ENCODE results near the gene LIME1.

LIME1 gene

GRCh38 chr20:63750807-63751470 lies 14.5 kb downstream of the LIME1 start:
- DNase-seq (ENCODE audit: extremely low read depth, insufficient read length) = no peak
- Histone ChIP-seq H3K36me3 (ENCODE audit: control insufficient read depth, insufficient read depth, low read length) (no peaks in the 10 kb centered on the region; the same call in 1 of the 2 replicates), H3K4me3 (replicated peaks; ENCODE audit: low read depth, low read length) (no peak overlapping the region), H3K27me3 (replicated peaks; ENCODE audit: control insufficient read depth, insufficient read depth, low read length) (no peaks in the 10 kb centered on the region)
- TF ChIP-seq, protein P1, sequence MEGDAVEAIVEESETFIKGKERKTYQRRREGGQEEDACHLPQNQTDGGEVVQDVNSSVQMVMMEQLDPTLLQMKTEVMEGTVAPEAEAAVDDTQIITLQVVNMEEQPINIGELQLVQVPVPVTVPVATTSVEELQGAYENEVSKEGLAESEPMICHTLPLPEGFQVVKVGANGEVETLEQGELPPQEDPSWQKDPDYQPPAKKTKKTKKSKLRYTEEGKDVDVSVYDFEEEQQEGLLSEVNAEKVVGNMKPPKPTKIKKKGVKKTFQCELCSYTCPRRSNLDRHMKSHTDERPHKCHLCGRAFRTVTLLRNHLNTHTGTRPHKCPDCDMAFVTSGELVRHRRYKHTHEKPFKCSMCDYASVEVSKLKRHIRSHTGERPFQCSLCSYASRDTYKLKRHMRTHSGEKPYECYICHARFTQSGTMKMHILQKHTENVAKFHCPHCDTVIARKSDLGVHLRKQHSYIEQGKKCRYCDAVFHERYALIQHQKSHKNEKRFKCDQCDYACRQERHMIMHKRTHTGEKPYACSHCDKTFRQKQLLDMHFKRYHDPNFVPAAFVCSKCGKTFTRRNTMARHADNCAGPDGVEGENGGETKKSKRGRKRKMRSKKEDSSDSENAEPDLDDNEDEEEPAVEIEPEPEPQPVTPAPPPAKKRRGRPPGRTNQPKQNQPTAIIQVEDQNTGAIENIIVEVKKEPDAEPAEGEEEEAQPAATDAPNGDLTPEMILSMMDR (IDR thresholded peaks at IDR 0.05; ENCODE audit: insufficient read depth, low read length, poor library complexity, severe bottlenecking) = no peak

GRCh38 chr20:63751471-63752271 lies 15.2 kb downstream of the LIME1 start:
- Histone ChIP-seq H3K27me3 (replicated peaks; ENCODE audit: control insufficient read depth, insufficient read depth, low read length) (no peaks in the 10 kb centered on the region), H3K36me3 (ENCODE audit: control insufficient read depth, insufficient read depth, low read length) (no peaks in the 10 kb centered on the region), H3K4me3 (replicated peaks; ENCODE audit: low read depth, low read length) (no peak overlapping the region)
- no peak for DNase-seq (ENCODE audit: extremely low read depth, insufficient read length)
- TF ChIP-seq, protein P1 (IDR thresholded peaks at IDR 0.05; ENCODE audit: insufficient read depth, low read length, poor library complexity, severe bottlenecking) = no peak

GRCh38 chr20:63752411-63753101 lies 16.1 kb downstream of the LIME1 start:
- no peak for DNase-seq (ENCODE audit: extremely low read depth, insufficient read length)
- TF ChIP-seq, protein P1 (IDR thresholded peaks at IDR 0.05; ENCODE audit: insufficient read depth, low read length, poor library complexity, severe bottlenecking) = no peak
- no peaks in the 10 kb centered on the region for H3K36me3 ChIP-seq (ENCODE audit: control insufficient read depth, insufficient read depth, low read length)
- no peaks in the 10 kb centered on the region for H3K27me3 ChIP-seq (replicated peaks; ENCODE audit: control insufficient read depth, insufficient read depth, low read length)
- no peak overlapping the region for H3K4me3 ChIP-seq (replicated peaks; ENCODE audit: low read depth, low read length)

GRCh38 chr20:63753381-63753780 lies 16.9 kb downstream of the LIME1 start:
- Histone ChIP-seq H3K36me3 (ENCODE audit: control insufficient read depth, insufficient read depth, low read length) (no peaks in the 10 kb centered on the region), H3K4me3 (replicated peaks; ENCODE audit: low read depth, low read length) (no peak overlapping the region), H3K27me3 (replicated peaks; ENCODE audit: control insufficient read depth, insufficient read depth, low read length) (no peaks in the 10 kb centered on the region)
- no peak for DNase-seq (ENCODE audit: extremely low read depth, insufficient read length)
- TF ChIP-seq, protein P1 (IDR thresholded peaks at IDR 0.05; ENCODE audit: insufficient read depth, low read length, poor library complexity, severe bottlenecking) = no peak

DNA sequence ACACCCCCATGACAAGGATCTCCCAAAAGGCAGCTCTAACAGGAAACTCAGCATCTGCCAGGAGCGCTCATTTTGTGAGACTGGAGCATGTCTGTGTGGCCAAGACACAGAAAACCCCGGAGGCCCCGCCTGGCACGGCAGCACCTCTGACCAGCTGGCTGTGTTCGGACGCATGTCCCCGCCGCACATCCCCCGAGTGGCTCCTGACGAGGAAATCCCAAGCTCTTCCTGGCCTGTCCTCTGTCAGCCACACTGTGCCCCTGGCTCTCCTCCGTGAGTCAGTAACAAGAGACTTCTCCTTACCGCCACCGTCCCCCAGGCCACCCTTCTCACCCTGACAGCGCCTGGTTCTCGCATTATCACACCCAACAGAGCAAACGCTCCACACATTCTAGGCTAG lies 17.5 kb downstream of the LIME1 start:
- H3K36me3 ChIP-seq (ENCODE audit: control insufficient read depth, insufficient read depth, low read length) = no peaks in the 10 kb centered on the region
- TF ChIP-seq, protein P1 (IDR thresholded peaks at IDR 0.05; ENCODE audit: insufficient read depth, low read length, poor library complexity, severe bottlenecking) = no peak
- no peaks in the 10 kb centered on the region for H3K27me3 ChIP-seq (replicated peaks; ENCODE audit: control insufficient read depth, insufficient read depth, low read length)
- H3K4me3 ChIP-seq (replicated peaks; ENCODE audit: low read depth, low read length) = no peak overlapping the region
- DNase-seq (ENCODE audit: extremely low read depth, insufficient read length) = no peak
